Measurements from ENCODE around the gene TMEM185A. TPM values are rescaled to one million over a fixed set of nuclear protein-coding genes. Genes with fewer than 3 reads are reported as not detected.

TMEM185A gene
- total and polyA plus RNA-seq, 10 of the 15 experiments (the other 5 are each of a cell fraction or from before 2014, with no cell fraction given) = 2.4 to 25.1 (median 12.0) TPM

DNA sequence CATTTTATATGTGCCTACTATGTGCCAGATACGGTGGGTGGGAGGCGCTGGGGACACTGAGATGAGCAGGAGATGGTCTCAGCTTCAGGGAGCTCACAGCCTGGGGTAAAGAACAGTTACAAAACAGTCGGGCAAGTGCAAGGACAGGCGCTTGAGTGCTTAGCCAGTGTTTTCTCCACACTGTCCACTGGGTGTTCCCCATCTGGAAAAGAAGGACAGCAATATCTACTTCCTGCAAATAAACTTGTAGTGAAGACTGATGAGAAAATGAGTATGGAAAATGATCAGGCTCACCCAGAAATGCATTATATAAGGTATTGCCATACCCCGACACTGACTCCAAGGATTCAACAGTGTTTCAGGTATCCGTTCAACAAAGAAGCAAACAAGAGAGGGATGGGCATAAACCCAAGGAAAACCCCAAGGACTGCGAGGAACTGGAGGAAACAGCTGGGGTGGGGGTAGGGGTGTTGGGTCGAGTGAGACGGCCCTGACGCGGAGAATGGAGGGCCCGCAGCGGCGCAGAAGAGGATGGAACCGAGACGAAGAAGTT lies 835 bp downstream of the TMEM185A start:
- BruUV-seq (replicated peaks) = no TSS peak
- FAIRE-seq = no peak
- POLR2A ChIA-PET = no interaction called here
- ATAC-seq = no peak; the same call in 2 of the 3 replicates
- no peak for DNase-seq (ENCODE audit: low read depth, low spot score)
- H2AFZ ChIP-seq (ENCODE audit: control insufficient read depth, low read depth, low read length) = peak overlapping the region; percentile 59; the same call in 1 of the 2 replicates
- SMC1A ChIA-PET (ENCODE audit: uncharacterized antibody, unreplicated experiment) = no interaction called here
- no peaks in the 10 kb centered on the region for H3K27me3 ChIP-seq (replicated peaks in 1 of 2; ENCODE audit: control insufficient read depth in 2 of 2, insufficient read depth in 2 of 2, low read length in 1 of 2)
- intact Hi-C loops (cut with micrococcal nuclease; ENCODE audit: unreplicated experiment) = loop anchor here (1.0 to 5.0 kb wide), 2 partner anchors 90 to 197 kb away; no protein-coding TSS in a partner anchor
- H3K4me3 ChIP-seq = peak overlapping the region; percentile 66
- peak overlapping the region; percentile 45 for H3K4me2 ChIP-seq (ENCODE audit: control insufficient read depth, insufficient read depth)
- H3K4me1 ChIP-seq (ENCODE audit: control insufficient read depth, insufficient read depth, low read length) = no peaks in the 10 kb centered on the region
- CTCF ChIA-PET = no interaction called here
- H4K20me1 ChIP-seq (ENCODE audit: control insufficient read depth, insufficient read depth) = no peaks in the 10 kb centered on the region; the same call in 1 of the 2 replicates
- H3K27ac ChIP-seq (ENCODE audit: control insufficient read depth, insufficient read depth) = no peak overlapping the region
- RAD21 ChIA-PET (ENCODE audit: unreplicated experiment) = no interaction called here
- peak overlapping the region; percentile 64 for H3K9ac ChIP-seq (ENCODE audit: control insufficient read depth, insufficient read depth, low read length)
- H3K79me2 ChIP-seq (ENCODE audit: control insufficient read depth, insufficient read depth, low read length) = peaks cover 3% of the 10 kb centered on the region; the same call in 1 of the 2 replicates
- in situ Hi-C loops (cut with MboI) = loop anchor here (10.0 kb wide), 1 partner anchor 106 kb away; no protein-coding TSS in a partner anchor
- 28% methylated on average over 15 of the region's 16 CpGs for WGBS (ENCODE audit: insufficient coverage, insufficient replicate concordance, low lambda C conversion rate, missing lambda C conversion rate)
- H3K9me3 ChIP-seq (replicated peaks; ENCODE audit: control insufficient read depth, insufficient read depth, low read length) = no peaks in the 10 kb centered on the region
- no peaks in the 10 kb centered on the region for H3K36me3 ChIP-seq (ENCODE audit: control insufficient read depth in 2 of 2, insufficient read depth in 2 of 2, low read length in 1 of 2)
- TF ChIP-seq SRF (IDR thresholded peaks at IDR 0.05; ENCODE audit: low read depth in 2 of 2, low read length in 2 of 2) (no peak), RCOR1 (conservative IDR thresholded peaks at IDR 0.05; ENCODE audit: low read depth, low read length) (no peak), MTA2 (IDR thresholded peaks at IDR 0.05; ENCODE audit: low read depth) (no peak), CHD2 (IDR thresholded peaks at IDR 0.05; ENCODE audit: borderline replicate concordance, low read depth, low read length) (no peak), TAF1 (IDR thresholded peaks at IDR 0.05; ENCODE audit: borderline replicate concordance, low read depth, low read length) (no peak), RELB (IDR thresholded peaks at IDR 0.05; ENCODE audit: low read depth) (no peak), NBN (IDR thresholded peaks at IDR 0.05) (no peak), ZSCAN29 (IDR thresholded peaks at IDR 0.05) (no peak), NR2C2 (IDR thresholded peaks at IDR 0.05; ENCODE audit: borderline replicate concordance, control insufficient read depth, insufficient read length, low read depth) (no peak), ZNF592 (IDR thresholded peaks at IDR 0.05) (no peak), FOS (IDR thresholded peaks at IDR 0.05; ENCODE audit: borderline replicate concordance, extremely low read depth, insufficient read length) (no peak), CREM (IDR thresholded peaks at IDR 0.05; ENCODE audit: low read depth) (no peak), NR2F1 (conservative IDR thresholded peaks at IDR 0.05) (no peak)
- TF ChIP-seq, protein P1, sequence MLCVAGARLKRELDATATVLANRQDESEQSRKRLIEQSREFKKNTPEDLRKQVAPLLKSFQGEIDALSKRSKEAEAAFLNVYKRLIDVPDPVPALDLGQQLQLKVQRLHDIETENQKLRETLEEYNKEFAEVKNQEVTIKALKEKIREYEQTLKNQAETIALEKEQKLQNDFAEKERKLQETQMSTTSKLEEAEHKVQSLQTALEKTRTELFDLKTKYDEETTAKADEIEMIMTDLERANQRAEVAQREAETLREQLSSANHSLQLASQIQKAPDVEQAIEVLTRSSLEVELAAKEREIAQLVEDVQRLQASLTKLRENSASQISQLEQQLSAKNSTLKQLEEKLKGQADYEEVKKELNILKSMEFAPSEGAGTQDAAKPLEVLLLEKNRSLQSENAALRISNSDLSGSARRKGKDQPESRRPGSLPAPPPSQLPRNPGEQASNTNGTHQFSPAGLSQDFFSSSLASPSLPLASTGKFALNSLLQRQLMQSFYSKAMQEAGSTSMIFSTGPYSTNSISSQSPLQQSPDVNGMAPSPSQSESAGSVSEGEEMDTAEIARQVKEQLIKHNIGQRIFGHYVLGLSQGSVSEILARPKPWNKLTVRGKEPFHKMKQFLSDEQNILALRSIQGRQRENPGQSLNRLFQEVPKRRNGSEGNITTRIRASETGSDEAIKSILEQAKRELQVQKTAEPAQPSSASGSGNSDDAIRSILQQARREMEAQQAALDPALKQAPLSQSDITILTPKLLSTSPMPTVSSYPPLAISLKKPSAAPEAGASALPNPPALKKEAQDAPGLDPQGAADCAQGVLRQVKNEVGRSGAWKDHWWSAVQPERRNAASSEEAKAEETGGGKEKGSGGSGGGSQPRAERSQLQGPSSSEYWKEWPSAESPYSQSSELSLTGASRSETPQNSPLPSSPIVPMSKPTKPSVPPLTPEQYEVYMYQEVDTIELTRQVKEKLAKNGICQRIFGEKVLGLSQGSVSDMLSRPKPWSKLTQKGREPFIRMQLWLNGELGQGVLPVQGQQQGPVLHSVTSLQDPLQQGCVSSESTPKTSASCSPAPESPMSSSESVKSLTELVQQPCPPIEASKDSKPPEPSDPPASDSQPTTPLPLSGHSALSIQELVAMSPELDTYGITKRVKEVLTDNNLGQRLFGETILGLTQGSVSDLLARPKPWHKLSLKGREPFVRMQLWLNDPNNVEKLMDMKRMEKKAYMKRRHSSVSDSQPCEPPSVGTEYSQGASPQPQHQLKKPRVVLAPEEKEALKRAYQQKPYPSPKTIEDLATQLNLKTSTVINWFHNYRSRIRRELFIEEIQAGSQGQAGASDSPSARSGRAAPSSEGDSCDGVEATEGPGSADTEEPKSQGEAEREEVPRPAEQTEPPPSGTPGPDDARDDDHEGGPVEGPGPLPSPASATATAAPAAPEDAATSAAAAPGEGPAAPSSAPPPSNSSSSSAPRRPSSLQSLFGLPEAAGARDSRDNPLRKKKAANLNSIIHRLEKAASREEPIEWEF (IDR thresholded peaks at IDR 0.05; ENCODE audit: insufficient replicate concordance, low read depth, low read length) = no peak

All from GM12878 (cell line).